SK-N-MC (cell line): ENCODE results near the gene RPS18.

Source experiments
- EZH2 ChIP-seq: fragments of 200-600 bp; sonication (generic); IDR thresholded peaks from one replicate; pipeline ENCODE4 v1.6.1; 2017; ENCODE audit warnings: antibody characterized with exemption
- FOXP2 ChIP-seq: optimal IDR thresholded peaks from 2 replicates; pipeline ENCODE3; 2011; ENCODE audit warnings: mild to moderate bottlenecking, moderate library complexity; ENCODE audit not compliant: insufficient read depth; ENCODE audit errors: extremely low read length, control extremely low read depth
- POLR2AphosphoS5 ChIP-seq: IDR thresholded peaks from 2 replicates; pipeline ENCODE4 v1.6.1; 2012; ENCODE audit warnings: mild to moderate bottlenecking, low read depth, low read length, borderline replicate concordance

GRCh38 chr6:33297406-33297955, 25.6 kb downstream of the RPS18 start:
- TF ChIP-seq EZH2 (no peak), POLR2AphosphoS5 (no peak), FOXP2 (no peak)
